ENCODE results near the gene CMC2.

The CMC2 gene

GRCh38 chr16:80923356-80923755, 83.3 kb downstream of the CMC2 start:
- no peak for DNase-seq
